Gastrocnemius medialis (tissue), 4 donors: ENCODE measurements around the gene CDSN. TPM values are rescaled to one million over a fixed set of nuclear protein-coding genes. Genes with fewer than 3 reads are reported as not detected.
A peak's percentile ranks its signal among the peaks of the same experiment; 100 is the strongest.

Source experiments
- ATAC-seq, 2 donors: fragments of 150-250 bp; one replicate each; pipeline ENCODE4 v1.9.1; 2016
- DNase-seq, 2 donors: peaks; one replicate each; pipeline ENCODE4 v3.0.0-alpha.2; 2019
- H3K27ac ChIP-seq, 4 donors: fragments of 200-600 bp; sonication (generic); 1 replicate in 1 of 4; 2 replicates in 3 of 4; pipeline ENCODE4 v1.5.1; 2016 to 2018; ENCODE audit warnings: mild to moderate bottlenecking in 2 of 4, moderate library complexity in 1 of 4
- H3K27me3 ChIP-seq, 3 donors: fragments of 200-600 bp; sonication (generic) in 2 of 3; 1 replicate in 1 of 3; 2 replicates in 2 of 3; pipeline versions ENCODE4 v1.5.1 to v1.6.0; 2016 to 2019; ENCODE audit warnings: mild to moderate bottlenecking in 1 of 3, moderate library complexity in 1 of 3
- H3K36me3 ChIP-seq, 2 donors: fragments of 200-600 bp; sonication (generic) in 1 of 2; one replicate each; pipeline ENCODE4 v1.5.1; 2017 to 2018
- H3K4me1 ChIP-seq, 2 donors: fragments of 200-600 bp; sonication (generic) in 1 of 2; one replicate each; pipeline ENCODE4 v1.5.1; 2016 to 2017; ENCODE audit warnings: mild to moderate bottlenecking in 2 of 2
- H3K4me3 ChIP-seq, 4 donors: fragments of 200-600 bp; sonication (generic) in 3 of 4; 1 replicate in 1 of 4; 2 replicates in 3 of 4; pipeline ENCODE4 v1.5.1; 2016 to 2019; ENCODE audit warnings: mild to moderate bottlenecking in 2 of 4
- H3K9me3 ChIP-seq, 3 donors: fragments of 200-600 bp; sonication (generic) in 2 of 3; 1 replicate in 1 of 3; 2 replicates in 2 of 3; pipeline ENCODE4 v1.5.1; 2016 to 2019
- CTCF ChIP-seq, 5 experiments: fragments of 450-650 bp in 3 of 5; fragments of 200-600 bp in 2 of 5; sonication (generic) in 2 of 5; IDR thresholded peaks in 4 of 5; conservative IDR thresholded peaks in 1 of 5; 1 replicate in 4 of 5; 2 replicates in 1 of 5; pipeline ENCODE4 v1.5.1; 2016 to 2019; ENCODE audit warnings: antibody characterized with exemption in 5 of 5, mild to moderate bottlenecking in 3 of 5, moderate library complexity in 3 of 5
- POLR2A ChIP-seq, 2 donors: fragments of 450-650 bp; IDR thresholded peaks; one replicate each; pipeline ENCODE4 v1.6.1; 2017; ENCODE audit warnings: antibody characterized with exemption in 2 of 2, mild to moderate bottlenecking in 2 of 2, moderate library complexity in 2 of 2
- in situ Hi-C, 4 donors: fragments of 200-750 bp; cut with MboI; loops; one replicate each; pipeline versions ENCODE4 v1.15.0 to v1.8.0; 2017; ENCODE audit warnings: low sequenced_read_pairs in 4 of 4
- intact Hi-C: fragments of 100-400 bp; cut with DNase I; formaldehyde crosslinking; loops from one replicate; pipeline ENCODE4 v1.15.1; 2023; ENCODE audit warnings: low total_unique reads
- total RNA-seq, 4 donors: library from RNA; depleted of rRNA; stranded (reverse); fragments of >200 nt; gene quantifications; one replicate each; pipeline versions ENCODE4 v1.1.0 to v1.2.3, GENCODE V29; 2016

Gene CDSN
- total RNA-seq, 4 donors from 2014 or later, result not detected

DNA sequence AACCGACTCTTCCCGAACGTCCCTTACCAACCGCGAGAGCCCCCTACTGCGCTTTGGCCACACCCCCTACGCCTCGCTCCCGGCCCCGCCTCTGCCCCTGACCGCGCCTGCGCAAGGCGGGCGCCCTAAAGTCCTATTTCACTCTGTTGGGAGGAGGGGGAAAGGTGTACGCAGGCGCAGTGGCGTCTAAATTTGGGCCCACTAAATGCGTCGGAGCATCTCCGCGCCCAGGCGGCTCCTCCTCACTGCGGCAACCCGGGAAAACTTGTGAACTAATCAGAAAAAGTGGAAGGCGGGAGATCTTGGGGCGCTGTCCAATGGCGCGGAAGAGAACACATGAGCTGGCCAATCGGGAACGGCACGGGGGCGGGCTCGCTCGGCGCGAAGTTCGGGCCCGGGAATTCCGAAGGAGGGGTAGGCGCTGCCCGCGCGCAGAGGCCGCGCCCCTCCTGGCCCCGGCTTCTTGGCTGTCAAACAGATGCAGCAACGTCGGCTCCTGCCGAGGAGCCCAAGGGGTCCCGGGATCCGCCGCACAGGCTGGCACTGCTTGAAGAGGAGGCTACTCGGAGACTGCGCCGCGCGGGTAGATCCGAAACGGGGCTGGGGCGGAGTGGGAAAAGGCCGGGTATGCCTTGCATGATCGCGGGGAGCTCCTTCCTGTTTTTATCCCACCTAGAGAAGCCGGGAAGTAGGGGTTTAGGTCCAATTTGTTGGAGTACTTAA, 38.1 kb upstream of the CDSN start, which contains the start of gene TCF19:
TCF19 (plus strand) TSS at position 450 of the 723 bp plus-strand sequence. CDS start 881 bp downstream, outside the sequence.
- peak; percentile 98 for ATAC-seq
- Histone ChIP-seq H3K27me3 (no peaks in the 10 kb centered on the region), H3K36me3 (peaks cover 0 to 14% of the 10 kb centered on the region in 2 donors), H3K9me3 (no peaks in the 10 kb centered on the region), H3K4me1 (peaks cover 20 to 26% of the 10 kb centered on the region in 2 donors), H3K27ac (peak within 1 kb of the TSS; percentile 82 to 89 (median 86)), H3K4me3 (peak within 1 kb of the TSS; percentile 60 to 86 (median 78))
- intact Hi-C loops (loop anchor here (1.0 to 5.0 kb wide), 3 partner anchors 28 to 114 kb away; partner anchors contain the start of gene HLA-C), in situ Hi-C loops (no loop called here)
- TF ChIP-seq CTCF (IDR thresholded peaks at IDR 0.05 in 4 of 5, conservative IDR thresholded peaks at IDR 0.05 in 1 of 5), result no peak
- peak; percentile 37 to 54 for TF ChIP-seq POLR2A (IDR thresholded peaks at IDR 0.05)
- DNase-seq, result peak; percentile 98 to 99

DNA sequence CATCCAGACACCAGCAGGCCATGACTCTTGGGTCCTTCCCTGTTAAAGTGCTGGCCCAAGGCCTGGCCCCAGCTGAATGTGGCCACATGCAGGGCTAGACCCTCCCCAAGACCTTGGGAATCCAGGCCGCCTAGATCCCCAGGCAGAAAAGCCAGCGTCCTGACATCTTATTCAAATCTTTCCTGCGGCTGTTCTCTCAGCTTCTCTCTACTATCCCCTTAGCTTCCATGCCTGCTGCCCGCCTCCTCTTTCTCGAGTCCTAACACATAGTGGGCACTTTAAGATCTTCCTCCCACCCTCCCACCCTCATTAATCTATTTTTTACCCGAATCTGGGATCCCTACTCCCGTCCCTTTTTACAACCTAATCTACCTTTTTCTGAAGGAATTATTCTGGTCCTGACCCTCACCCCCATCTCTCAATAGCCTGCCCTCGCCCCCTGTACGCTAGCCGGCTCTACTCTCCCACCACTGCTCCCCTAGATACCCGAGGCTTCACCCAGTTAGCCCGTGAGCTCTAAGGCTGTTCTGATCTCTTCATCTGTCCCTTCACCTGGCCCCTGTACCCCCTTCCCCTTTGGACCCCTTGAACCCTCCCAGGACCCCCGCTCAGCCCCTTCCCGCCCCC, 37.4 kb upstream of the CDSN start, which contains the start of gene CCHCR1:
CCHCR1 (minus strand) TSS at position 290 of the 627 bp plus-strand sequence; CDS start at position 88, 202 bp downstream.
- no peak for ATAC-seq
- DNase-seq, result no peak
- Histone ChIP-seq H3K9me3 (no peaks in the 10 kb centered on the region), H3K4me3 (peak within 1 kb of the TSS; percentile 60 to 86 (median 78)), H3K36me3 (peaks cover 0 to 14% of the 10 kb centered on the region in 2 donors), H3K27ac (peak within 1 kb of the TSS; percentile 82 to 89 (median 86)), H3K27me3 (no peaks in the 10 kb centered on the region), H3K4me1 (peaks cover 20 to 26% of the 10 kb centered on the region in 2 donors)
- in situ Hi-C loops (no loop called here), intact Hi-C loops (loop anchor here (1.0 to 5.0 kb wide), 3 partner anchors 29 to 115 kb away; partner anchors contain the start of gene HLA-C)
- TF ChIP-seq CTCF (IDR thresholded peaks at IDR 0.05 in 4 of 5, conservative IDR thresholded peaks at IDR 0.05 in 1 of 5), result no peak
- no peak for TF ChIP-seq POLR2A (IDR thresholded peaks at IDR 0.05)

GRCh38 chr6:31156641-31157040, 36.4 kb upstream of the CDSN start:
- no peaks in the 10 kb centered on the region for H3K9me3 ChIP-seq
- in situ Hi-C loops, result no loop called here
- peaks cover 20 to 26% of the 10 kb centered on the region in 2 donors for H3K4me1 ChIP-seq
- DNase-seq, result no peak
- peaks cover 0 to 14% of the 10 kb centered on the region in 2 donors for H3K36me3 ChIP-seq
- ATAC-seq, result no peak
- peak overlapping the region in 2 of 4 donors; percentile 88 to 89 for H3K27ac ChIP-seq
- no peak overlapping the region for H3K4me3 ChIP-seq
- TF ChIP-seq CTCF (IDR thresholded peaks at IDR 0.05 in 4 of 5, conservative IDR thresholded peaks at IDR 0.05 in 1 of 5) (no peak), POLR2A (IDR thresholded peaks at IDR 0.05) (no peak)
- intact Hi-C loops, result loop anchor here (5.0 kb wide), 1 partner anchor 116 kb away; the partner anchor contains the start of gene HLA-C
- no peaks in the 10 kb centered on the region for H3K27me3 ChIP-seq

GRCh38 chr6:31154436-31154835, 34.2 kb upstream of the CDSN start:
- in situ Hi-C loops (no loop called here), intact Hi-C loops (no loop called here)
- Histone ChIP-seq H3K9me3 (no peaks in the 10 kb centered on the region), H3K4me1 (peaks cover 19 to 26% of the 10 kb centered on the region in 2 donors), H3K27ac (no peak overlapping the region), H3K27me3 (no peaks in the 10 kb centered on the region), H3K4me3 (no peak overlapping the region), H3K36me3 (peaks cover 0 to 28% of the 10 kb centered on the region in 2 donors)
- DNase-seq (no peak), ATAC-seq (no peak)
- TF ChIP-seq POLR2A (IDR thresholded peaks at IDR 0.05) (no peak), CTCF (IDR thresholded peaks at IDR 0.05 in 4 of 5, conservative IDR thresholded peaks at IDR 0.05 in 1 of 5) (no peak)
